Ishikawa (cell line): ENCODE results near the gene PDE10A.

Source experiments
- CEBPB ChIP-seq: IDR thresholded peaks from 2 replicates; pipeline ENCODE4 v1.6.1; 2012
- CREB1 ChIP-seq: IDR thresholded peaks from 2 replicates; pipeline ENCODE4 v1.6.1; 2012; ENCODE audit warnings: low read depth
- EGR1 ChIP-seq: IDR thresholded peaks from 2 replicates; pipeline ENCODE4 v1.6.1; 2012
- EP300 ChIP-seq: IDR thresholded peaks from 2 replicates; pipeline ENCODE4 v1.6.1; 2012; ENCODE audit warnings: borderline replicate concordance
- TAF1 ChIP-seq: IDR thresholded peaks from 2 replicates; pipeline ENCODE4 v1.6.1; 2012; ENCODE audit warnings: low read depth, mild to moderate bottlenecking
- TEAD4 ChIP-seq: IDR thresholded peaks from 2 replicates; pipeline ENCODE4 v1.6.1; 2012
- TF ChIP-seq, protein P1 (sequence below): IDR thresholded peaks from 2 replicates; pipeline ENCODE4 v1.6.1; 2012

DNA sequence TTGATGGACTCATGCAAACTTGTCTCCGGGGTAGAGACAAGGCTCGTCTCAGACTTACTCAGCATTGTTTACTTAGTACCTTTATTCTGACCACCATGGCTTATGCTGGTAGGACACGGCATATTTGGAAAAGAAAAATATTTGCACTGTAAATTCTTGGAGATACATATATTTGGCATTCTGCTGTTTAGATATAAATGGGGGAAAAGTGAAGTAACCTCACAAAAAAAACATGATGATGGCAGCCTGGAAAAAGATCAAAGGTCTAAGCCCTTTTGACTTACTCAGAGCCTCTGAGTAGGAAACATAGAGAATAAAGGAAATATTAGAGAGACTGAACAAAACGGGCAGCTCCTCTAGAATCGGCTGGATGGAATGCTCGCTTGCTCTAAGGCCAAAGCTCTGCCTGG lies 32.5 kb downstream of the PDE10A start:
- TF ChIP-seq, protein P1, sequence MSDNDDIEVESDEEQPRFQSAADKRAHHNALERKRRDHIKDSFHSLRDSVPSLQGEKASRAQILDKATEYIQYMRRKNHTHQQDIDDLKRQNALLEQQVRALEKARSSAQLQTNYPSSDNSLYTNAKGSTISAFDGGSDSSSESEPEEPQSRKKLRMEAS = no peak
- TF ChIP-seq TAF1 (no peak), CEBPB (no peak), EGR1 (no peak), TEAD4 (no peak), CREB1 (no peak), EP300 (no peak)
